Breast epithelium (tissue), 4 donors: ENCODE measurements around the gene CUZD1. TPM values are rescaled to one million over a fixed set of nuclear protein-coding genes. Genes with fewer than 3 reads are reported as not detected.

Source experiments
- DNase-seq, 2 donors: peaks; one replicate each; pipeline ENCODE4 v3.0.0-alpha.2; 2019; ENCODE audit warnings: low spot score in 2 of 2
- H3K27ac ChIP-seq, 2 donors: fragments of 200-600 bp; sonication (generic) in 1 of 2; one replicate each; pipeline ENCODE4 v1.5.1; 2016 to 2019; ENCODE audit warnings: mild to moderate bottlenecking in 1 of 2
- H3K27me3 ChIP-seq, 2 donors: fragments of 200-600 bp; sonication (generic) in 1 of 2; one replicate each; pipeline versions ENCODE4 v1.5.1 to v1.6.0; 2017 to 2019; ENCODE audit warnings: control low read depth in 1 of 2, mild to moderate bottlenecking in 1 of 2
- H3K36me3 ChIP-seq: fragments of 200-600 bp; one replicate; pipeline ENCODE4 v1.5.1; 2019
- H3K4me1 ChIP-seq, 2 donors: fragments of 200-600 bp; sonication (generic); one replicate each; pipeline ENCODE4 v1.5.1; 2016 to 2019; ENCODE audit warnings: control low read depth in 1 of 2
- H3K4me3 ChIP-seq, 3 donors: fragments of 200-600 bp; sonication (generic); 1 replicate in 2 of 3; 2 replicates in 1 of 3; pipeline ENCODE4 v1.5.1; 2016 to 2019; ENCODE audit warnings: mild to moderate bottlenecking in 3 of 3, moderate library complexity in 2 of 3
- H3K9me3 ChIP-seq, 2 donors: fragments of 200-600 bp; sonication (generic) in 1 of 2; one replicate each; pipeline ENCODE4 v1.5.1; 2016 to 2019; ENCODE audit warnings: control low read depth in 1 of 2
- POLR2A ChIP-seq: fragments of 450-650 bp; IDR thresholded peaks from one replicate; pipeline ENCODE4 v1.6.1; 2016; ENCODE audit warnings: antibody characterized with exemption, mild to moderate bottlenecking, moderate library complexity
- POLR2AphosphoS5 ChIP-seq, 3 donors: sonication (generic); formaldehyde crosslinking; IDR thresholded peaks; one replicate each; pipeline ENCODE4 v1.6.1; 2017; ENCODE audit warnings: antibody characterized with exemption in 3 of 3
- intact Hi-C: fragments of 100-400 bp; cut with DNase I; formaldehyde crosslinking; loops from one replicate; pipeline ENCODE4 v1.15.1; 2023; ENCODE audit warnings: low total_unique reads
- total RNA-seq, 3 donors: library from RNA; depleted of rRNA; stranded (reverse); fragments of >200 nt; gene quantifications; one replicate each; pipeline ENCODE4 v1.1.0, GENCODE V29; 2016
- TF ChIP-seq, protein P1 (sequence below), 3 donors: fragments of 450-650 bp; IDR thresholded peaks; one replicate each; pipeline ENCODE4 v1.5.1; 2016 to 2017; ENCODE audit warnings: antibody characterized with exemption in 3 of 3, mild to moderate bottlenecking in 3 of 3, moderate library complexity in 3 of 3

CUZD1 gene
- total RNA-seq, 3 donors from 2014 or later: 0.48 to 1.8 (median 0.98) TPM

- intact Hi-C loops: no loop called here
These were observed 62.7 kb downstream of the CUZD1 start for GRCh38 chr10:122782911-122783310.

More at GRCh38 chr10:122782911-122783310, 62.7 kb downstream of the CUZD1 start:
- Histone ChIP-seq H3K4me1 (no peaks in the 10 kb centered on the region), H3K4me3 (no peak overlapping the region), H3K27me3 (peaks cover 0 to 18% of the 10 kb centered on the region in 2 donors), H3K36me3 (no peaks in the 10 kb centered on the region), H3K27ac (no peak overlapping the region), H3K9me3 (no peaks in the 10 kb centered on the region)
- DNase-seq: no peak
- TF ChIP-seq, protein P1, sequence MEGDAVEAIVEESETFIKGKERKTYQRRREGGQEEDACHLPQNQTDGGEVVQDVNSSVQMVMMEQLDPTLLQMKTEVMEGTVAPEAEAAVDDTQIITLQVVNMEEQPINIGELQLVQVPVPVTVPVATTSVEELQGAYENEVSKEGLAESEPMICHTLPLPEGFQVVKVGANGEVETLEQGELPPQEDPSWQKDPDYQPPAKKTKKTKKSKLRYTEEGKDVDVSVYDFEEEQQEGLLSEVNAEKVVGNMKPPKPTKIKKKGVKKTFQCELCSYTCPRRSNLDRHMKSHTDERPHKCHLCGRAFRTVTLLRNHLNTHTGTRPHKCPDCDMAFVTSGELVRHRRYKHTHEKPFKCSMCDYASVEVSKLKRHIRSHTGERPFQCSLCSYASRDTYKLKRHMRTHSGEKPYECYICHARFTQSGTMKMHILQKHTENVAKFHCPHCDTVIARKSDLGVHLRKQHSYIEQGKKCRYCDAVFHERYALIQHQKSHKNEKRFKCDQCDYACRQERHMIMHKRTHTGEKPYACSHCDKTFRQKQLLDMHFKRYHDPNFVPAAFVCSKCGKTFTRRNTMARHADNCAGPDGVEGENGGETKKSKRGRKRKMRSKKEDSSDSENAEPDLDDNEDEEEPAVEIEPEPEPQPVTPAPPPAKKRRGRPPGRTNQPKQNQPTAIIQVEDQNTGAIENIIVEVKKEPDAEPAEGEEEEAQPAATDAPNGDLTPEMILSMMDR (IDR thresholded peaks at IDR 0.05): no peak
- TF ChIP-seq POLR2A: no peak
- no peak for TF ChIP-seq POLR2AphosphoS5 (IDR thresholded peaks at IDR 0.05)

Other genes starting within 250 kb of the CUZD1 start
- not detected for gene C10orf120, start 146.0 kb downstream of the CUZD1 start, total RNA-seq
- 1 to 10 TPM; 3.7 to 6.6 (median 5.4) TPM for gene FAM24B, start 33.7 kb upstream of the CUZD1 start, total RNA-seq
- not detected for gene FAM24A, start 64.8 kb upstream of the CUZD1 start, total RNA-seq
- 1 to 10 TPM; 4.5 to 8.0 (median 7.5) TPM for gene C10orf88, start 108.4 kb upstream of the CUZD1 start, total RNA-seq
- gene PSTK, start 134.5 kb upstream of the CUZD1 start, total RNA-seq: 1 to 10 TPM; 3.6 to 6.4 (median 3.7) TPM
- 10 to 100 TPM; 10.5 to 17.7 (median 13.3) TPM for gene IKZF5, start 162.9 kb upstream of the CUZD1 start, total RNA-seq
- 10 to 100 TPM; 22.6 to 32.4 (median 31.8) TPM for gene ACADSB, start 163.1 kb upstream of the CUZD1 start, total RNA-seq